Measurements from ENCODE around the gene KLF13.

The KLF13 gene

DNA sequence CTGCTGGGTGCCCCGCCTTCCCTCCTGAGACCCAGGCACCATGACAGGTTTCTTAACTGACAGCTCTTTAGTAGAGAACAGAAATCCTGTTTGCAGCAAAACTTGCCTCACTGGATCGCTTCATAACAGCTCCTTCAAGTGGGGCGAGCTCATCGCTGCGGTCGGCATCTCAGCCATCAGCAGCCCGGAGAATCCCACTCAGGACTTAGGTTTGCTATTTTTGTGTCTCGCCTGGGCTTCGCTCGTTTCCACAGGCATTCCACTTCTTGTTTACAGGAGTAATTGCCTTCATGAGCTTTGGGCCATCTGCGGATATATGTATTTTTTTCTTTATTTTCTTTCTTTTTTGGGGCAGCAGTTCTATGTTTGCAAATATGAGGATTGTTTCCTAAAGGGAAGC is 15.7 kb downstream of the KLF13 start:
- peaks cover 53% of the 10 kb centered on the region for H3K4me1 ChIP-seq (ENCODE audit: control insufficient read depth, insufficient read depth, low read length)
- no peaks in the 10 kb centered on the region for H3K9me3 ChIP-seq (ENCODE audit: control insufficient read depth, insufficient read depth, low read depth, low read length)
- no peak overlapping the region for H3K9ac ChIP-seq (ENCODE audit: low read length)
- no peak overlapping the region for H3K4me3 ChIP-seq (ENCODE audit: low read depth, low read length)
- H3K36me3 ChIP-seq (ENCODE audit: control insufficient read depth, insufficient read depth, low read length), result no peaks in the 10 kb centered on the region
- H3K27me3 ChIP-seq (ENCODE audit: control insufficient read depth, insufficient read depth, low read length), result no peaks in the 10 kb centered on the region
- no peak overlapping the region for H3K27ac ChIP-seq (ENCODE audit: low read depth, low read length)

DNA sequence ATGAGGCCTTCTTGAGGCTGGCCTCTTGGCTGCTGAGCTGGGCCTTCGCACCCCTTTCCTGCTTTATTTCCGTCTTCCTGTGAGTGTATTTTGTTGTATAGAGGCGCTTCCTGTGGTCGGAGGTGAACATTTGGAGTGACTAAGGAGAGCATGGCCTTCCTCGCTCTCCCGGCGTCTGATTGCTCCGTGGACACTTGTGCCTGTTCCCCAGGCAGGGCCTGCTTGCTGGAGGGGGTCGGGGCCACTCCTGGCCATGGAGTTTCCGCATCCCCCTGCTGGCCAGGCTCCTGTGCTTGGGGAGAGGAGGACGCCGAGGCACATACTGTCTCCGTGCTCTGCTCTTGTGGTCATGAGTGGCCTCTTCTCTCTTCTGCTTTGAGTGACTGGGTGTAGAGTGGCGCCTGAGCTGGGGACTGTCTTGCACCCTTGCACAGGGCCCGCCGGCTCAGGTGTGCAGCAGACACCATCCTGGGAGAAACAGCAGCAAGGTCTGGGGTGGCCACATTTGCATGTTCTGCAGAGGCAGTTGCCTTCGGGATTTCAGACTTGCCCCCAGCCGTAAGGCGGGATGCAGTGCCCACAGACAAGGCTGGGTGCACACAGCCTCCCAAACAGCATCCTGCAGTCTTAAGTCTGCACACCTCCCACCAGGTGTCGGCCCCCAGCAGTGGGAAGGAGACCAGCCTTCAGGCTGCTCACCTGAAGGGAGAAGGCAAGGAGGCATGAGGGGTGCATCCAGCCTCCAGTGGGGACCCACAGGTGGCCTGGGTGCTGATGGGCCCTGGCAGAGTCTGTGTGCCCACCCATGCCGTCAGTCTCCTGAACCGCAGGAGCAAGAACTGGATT is 16.4 kb downstream of the KLF13 start:
- H3K27ac ChIP-seq (ENCODE audit: low read depth, low read length), result no peak overlapping the region

GRCh38 chr15:31343831-31344230 is 17.2 kb downstream of the KLF13 start:
- H3K4me1 ChIP-seq (ENCODE audit: control insufficient read depth, insufficient read depth, low read length), result peaks cover 46% of the 10 kb centered on the region
- no peaks in the 10 kb centered on the region for H3K36me3 ChIP-seq (ENCODE audit: control insufficient read depth, insufficient read depth, low read length)
- H3K27ac ChIP-seq (ENCODE audit: low read depth, low read length), result no peak overlapping the region
- no peaks in the 10 kb centered on the region for H3K27me3 ChIP-seq (ENCODE audit: control insufficient read depth, insufficient read depth, low read length)
- H3K9ac ChIP-seq (ENCODE audit: low read length), result no peak overlapping the region
- H3K4me3 ChIP-seq (ENCODE audit: low read depth, low read length), result no peak overlapping the region
- no peaks in the 10 kb centered on the region for H3K9me3 ChIP-seq (ENCODE audit: control insufficient read depth, insufficient read depth, low read depth, low read length)

More for the DNA sequence above, 16.4 kb downstream of the KLF13 start:
- Histone ChIP-seq H3K27me3 (ENCODE audit: control insufficient read depth, insufficient read depth, low read length) (no peaks in the 10 kb centered on the region), H3K36me3 (ENCODE audit: control insufficient read depth, insufficient read depth, low read length) (no peaks in the 10 kb centered on the region), H3K9ac (ENCODE audit: low read length) (no peak overlapping the region), H3K4me1 (ENCODE audit: control insufficient read depth, insufficient read depth, low read length) (peaks cover 53% of the 10 kb centered on the region), H3K9me3 (ENCODE audit: control insufficient read depth, insufficient read depth, low read depth, low read length) (no peaks in the 10 kb centered on the region), H3K4me3 (ENCODE audit: low read depth, low read length) (no peak overlapping the region)

GRCh38 chr15:31344266-31344665 is 17.6 kb downstream of the KLF13 start:
- H3K4me3 ChIP-seq (ENCODE audit: low read depth, low read length), result no peak overlapping the region
- H3K9me3 ChIP-seq (ENCODE audit: control insufficient read depth, insufficient read depth, low read depth, low read length), result no peaks in the 10 kb centered on the region
- H3K27me3 ChIP-seq (ENCODE audit: control insufficient read depth, insufficient read depth, low read length), result no peaks in the 10 kb centered on the region
- H3K27ac ChIP-seq (ENCODE audit: low read depth, low read length), result no peak overlapping the region
- H3K4me1 ChIP-seq (ENCODE audit: control insufficient read depth, insufficient read depth, low read length), result peaks cover 42% of the 10 kb centered on the region
- no peak overlapping the region for H3K9ac ChIP-seq (ENCODE audit: low read length)
- no peaks in the 10 kb centered on the region for H3K36me3 ChIP-seq (ENCODE audit: control insufficient read depth, insufficient read depth, low read length)

DNA sequence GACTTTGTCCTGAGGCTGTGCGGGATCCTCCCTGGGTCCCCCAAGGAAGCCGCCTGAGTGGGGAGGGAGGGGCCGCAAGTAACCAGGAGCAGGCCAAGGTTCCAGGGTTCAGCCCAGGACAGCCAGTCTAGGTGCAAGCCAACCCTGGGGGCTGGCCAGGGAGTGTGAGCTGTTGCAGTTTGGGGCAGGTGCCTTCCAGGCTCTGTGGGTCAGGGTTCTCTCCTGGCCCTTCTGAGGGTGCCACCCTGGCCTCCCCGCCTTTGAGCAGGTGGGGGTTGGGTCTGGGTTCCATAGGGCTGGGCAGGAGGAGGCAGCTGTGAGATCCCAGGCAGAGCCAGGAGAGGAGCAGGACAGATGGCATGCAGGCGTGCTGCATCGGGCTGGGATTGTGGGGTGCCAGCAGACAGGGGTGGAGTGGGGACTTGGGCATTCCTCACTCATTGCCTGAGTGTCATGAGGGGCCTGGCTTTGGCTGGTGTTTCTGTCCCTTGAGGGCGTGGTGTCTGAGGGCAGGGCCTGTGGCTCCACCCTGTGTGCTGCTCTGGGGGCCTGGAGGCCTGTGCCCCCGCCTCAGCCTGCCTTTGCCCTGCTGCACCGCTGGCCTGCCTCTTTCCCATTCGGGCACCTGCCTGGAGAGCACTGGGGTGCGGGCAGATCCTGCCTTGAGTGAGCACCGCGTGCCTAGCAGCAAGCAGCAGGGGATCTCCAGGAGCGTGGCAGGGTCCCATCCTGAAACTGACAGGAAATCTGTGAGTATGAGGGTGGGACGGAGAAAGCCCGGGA is 18.4 kb downstream of the KLF13 start:
- Histone ChIP-seq H3K9ac (ENCODE audit: low read length) (no peak overlapping the region), H3K27ac (ENCODE audit: low read depth, low read length) (no peak overlapping the region), H3K36me3 (ENCODE audit: control insufficient read depth, insufficient read depth, low read length) (no peaks in the 10 kb centered on the region)

DNA sequence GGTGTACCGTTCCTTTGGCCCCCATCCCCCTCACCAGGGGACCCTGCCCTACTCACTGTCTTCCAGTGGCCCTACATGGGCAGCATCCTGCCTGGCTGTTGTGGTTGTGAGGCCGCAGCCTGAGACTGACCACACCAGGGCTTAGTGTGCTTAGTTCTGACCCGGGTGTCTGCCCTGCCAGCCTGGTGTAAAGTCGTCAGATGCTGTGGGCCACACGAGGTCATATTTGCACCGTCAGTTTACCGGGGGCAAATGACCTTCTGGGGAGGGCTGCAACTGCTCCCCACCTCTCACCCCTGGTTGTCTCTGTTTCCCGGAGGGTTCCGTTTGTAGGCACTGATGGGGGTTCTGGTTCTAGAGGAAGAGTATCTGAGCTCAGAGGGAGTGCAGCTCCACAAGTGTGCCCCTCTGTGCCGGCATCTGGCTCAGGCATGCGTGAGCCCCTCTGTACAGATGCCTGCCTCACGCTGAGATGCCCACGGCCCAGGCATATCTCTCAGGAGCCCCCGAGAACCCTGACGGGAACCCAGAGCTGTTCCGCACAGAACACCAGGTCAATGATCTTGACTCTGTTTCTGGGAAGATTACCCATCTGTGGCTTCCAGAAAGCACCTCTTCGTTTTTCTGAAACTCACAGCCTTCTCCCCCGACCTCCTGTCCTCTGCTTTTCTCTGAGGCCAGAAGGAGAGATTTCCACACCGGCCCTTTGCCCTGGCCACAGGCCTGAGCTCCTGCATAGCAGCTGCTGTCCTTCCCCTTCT is 19.2 kb downstream of the KLF13 start:
- Histone ChIP-seq H3K27me3 (ENCODE audit: control insufficient read depth, insufficient read depth, low read length) (no peaks in the 10 kb centered on the region), H3K27ac (ENCODE audit: low read depth, low read length) (no peak overlapping the region), H3K36me3 (ENCODE audit: control insufficient read depth, insufficient read depth, low read length) (no peaks in the 10 kb centered on the region), H3K4me1 (ENCODE audit: control insufficient read depth, insufficient read depth, low read length) (peaks cover 42% of the 10 kb centered on the region), H3K9me3 (ENCODE audit: control insufficient read depth, insufficient read depth, low read depth, low read length) (no peaks in the 10 kb centered on the region), H3K9ac (ENCODE audit: low read length) (no peak overlapping the region), H3K4me3 (ENCODE audit: low read depth, low read length) (no peak overlapping the region)

More for the DNA sequence above, 18.4 kb downstream of the KLF13 start:
- H3K4me1 ChIP-seq (ENCODE audit: control insufficient read depth, insufficient read depth, low read length), result peaks cover 42% of the 10 kb centered on the region
- H3K4me3 ChIP-seq (ENCODE audit: low read depth, low read length), result no peak overlapping the region
- H3K9me3 ChIP-seq (ENCODE audit: control insufficient read depth, insufficient read depth, low read depth, low read length), result no peaks in the 10 kb centered on the region
- no peaks in the 10 kb centered on the region for H3K27me3 ChIP-seq (ENCODE audit: control insufficient read depth, insufficient read depth, low read length)

DNA sequence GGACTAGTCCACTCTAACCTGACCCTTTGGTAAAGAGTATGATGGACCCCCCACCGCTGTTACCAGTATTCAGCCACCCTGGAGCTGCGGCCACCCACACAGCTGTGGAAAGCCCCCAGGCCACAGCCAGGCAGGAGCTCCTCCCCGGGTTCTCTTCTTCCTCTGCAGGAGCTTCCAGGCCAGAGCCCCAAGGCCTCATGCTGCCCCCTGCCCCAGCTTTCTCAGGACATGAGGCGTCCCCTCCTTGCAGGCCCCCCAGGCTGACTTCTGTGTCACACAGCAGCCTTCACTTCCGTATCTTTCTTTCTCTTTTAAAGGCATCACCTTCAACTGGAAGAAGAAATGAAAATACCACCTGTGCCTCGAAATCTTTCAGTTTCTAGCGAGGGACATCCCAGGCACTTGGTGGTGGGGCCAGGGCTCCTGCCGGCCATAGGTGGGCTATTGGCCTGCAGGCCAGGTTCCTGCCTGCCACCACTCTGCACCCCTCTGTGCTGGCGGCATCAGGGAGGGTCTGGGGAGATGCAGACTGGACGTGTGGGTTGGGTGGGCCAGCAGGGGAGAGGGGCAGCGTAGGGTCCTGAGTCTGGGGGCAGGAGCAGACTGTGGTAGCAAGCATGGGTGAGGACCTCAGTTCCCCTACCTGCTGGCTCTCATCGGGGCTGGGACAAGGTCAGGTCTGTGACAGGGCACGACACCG is 19.9 kb downstream of the KLF13 start:
- H3K36me3 ChIP-seq (ENCODE audit: control insufficient read depth, insufficient read depth, low read length), result no peaks in the 10 kb centered on the region
- no peak overlapping the region for H3K4me3 ChIP-seq (ENCODE audit: low read depth, low read length)
- H3K9me3 ChIP-seq (ENCODE audit: control insufficient read depth, insufficient read depth, low read depth, low read length), result no peaks in the 10 kb centered on the region
- no peaks in the 10 kb centered on the region for H3K27me3 ChIP-seq (ENCODE audit: control insufficient read depth, insufficient read depth, low read length)
- no peak overlapping the region for H3K27ac ChIP-seq (ENCODE audit: low read depth, low read length)
- peaks cover 42% of the 10 kb centered on the region for H3K4me1 ChIP-seq (ENCODE audit: control insufficient read depth, insufficient read depth, low read length)
- no peak overlapping the region for H3K9ac ChIP-seq (ENCODE audit: low read length)

DNA sequence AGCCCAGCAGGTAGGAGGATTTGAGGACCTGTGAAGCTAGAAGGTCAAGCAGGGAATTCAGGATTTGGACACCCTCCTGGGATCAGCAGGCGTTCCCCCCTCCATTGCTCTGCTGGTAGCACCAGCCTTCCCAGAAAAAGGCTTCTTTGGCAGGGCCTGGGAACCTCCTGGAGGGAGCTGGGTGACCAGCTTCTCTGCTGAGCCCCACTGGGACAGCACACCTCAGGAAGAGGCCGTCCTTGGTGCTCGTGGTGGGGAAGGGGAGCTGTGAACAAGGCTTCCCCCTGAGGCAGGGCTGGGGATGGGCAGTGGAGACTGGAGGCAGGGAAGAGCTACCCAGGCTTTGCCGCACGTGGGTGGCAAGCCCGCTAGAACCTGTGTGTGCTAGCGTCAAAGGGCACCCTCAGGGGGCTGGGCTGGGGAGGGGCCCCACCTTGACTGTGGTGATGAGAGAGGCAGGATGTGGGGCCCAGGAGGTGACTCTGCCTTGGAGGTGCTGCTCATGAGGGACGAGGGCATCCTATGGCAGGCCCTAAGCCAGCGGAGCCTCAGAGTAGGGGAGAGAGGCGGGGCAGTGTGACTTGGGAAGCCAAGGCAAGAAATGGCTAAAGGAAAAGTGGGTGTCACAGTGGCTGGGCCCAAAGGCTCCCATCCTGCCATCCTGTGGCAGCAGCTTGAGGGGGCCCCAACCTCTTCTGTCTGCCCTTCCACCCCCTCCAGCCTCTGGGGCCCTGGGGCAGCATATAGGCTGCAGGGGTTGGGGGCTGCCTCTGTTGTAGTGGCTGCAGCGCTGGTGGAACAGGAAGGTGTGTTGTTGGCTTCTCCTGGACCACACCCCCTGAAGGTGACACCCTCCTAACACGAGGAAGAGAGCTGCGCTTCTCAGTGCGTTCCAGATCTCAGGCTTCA is 20.7 kb downstream of the KLF13 start:
- Histone ChIP-seq H3K36me3 (ENCODE audit: control insufficient read depth, insufficient read depth, low read length) (no peaks in the 10 kb centered on the region), H3K27me3 (ENCODE audit: control insufficient read depth, insufficient read depth, low read length) (no peaks in the 10 kb centered on the region), H3K27ac (ENCODE audit: low read depth, low read length) (no peak overlapping the region), H3K4me1 (ENCODE audit: control insufficient read depth, insufficient read depth, low read length) (peaks cover 46% of the 10 kb centered on the region), H3K9me3 (ENCODE audit: control insufficient read depth, insufficient read depth, low read depth, low read length) (no peaks in the 10 kb centered on the region), H3K4me3 (ENCODE audit: low read depth, low read length) (no peak overlapping the region), H3K9ac (ENCODE audit: low read length) (no peak overlapping the region)

GRCh38 chr15:31347981-31348803 is 21.6 kb downstream of the KLF13 start:
- H3K4me1 ChIP-seq (ENCODE audit: control insufficient read depth, insufficient read depth, low read length), result peaks cover 47% of the 10 kb centered on the region
- H3K27me3 ChIP-seq (ENCODE audit: control insufficient read depth, insufficient read depth, low read length), result no peaks in the 10 kb centered on the region
- no peaks in the 10 kb centered on the region for H3K36me3 ChIP-seq (ENCODE audit: control insufficient read depth, insufficient read depth, low read length)
- H3K9me3 ChIP-seq (ENCODE audit: control insufficient read depth, insufficient read depth, low read depth, low read length), result no peaks in the 10 kb centered on the region
- no peak overlapping the region for H3K9ac ChIP-seq (ENCODE audit: low read length)
- no peak overlapping the region for H3K27ac ChIP-seq (ENCODE audit: low read depth, low read length)
- H3K4me3 ChIP-seq (ENCODE audit: low read depth, low read length), result no peak overlapping the region
